HEK293 (cell line): ENCODE results near the gene CACNA1E.

Source experiments
- BCL11A ChIP-seq: fragments of 450-650 bp; formaldehyde crosslinking; IDR thresholded peaks from 2 replicates; pipeline ENCODE4 v1.5.1; 2016; ENCODE audit warnings: low read depth, missing biosample characterization, missing genetic modification characterization
- CTCF ChIP-seq: fragments of 450-650 bp; formaldehyde crosslinking; IDR thresholded peaks from 2 replicates; pipeline ENCODE4 v1.5.1; 2016; ENCODE audit warnings: missing biosample characterization, missing genetic modification characterization
- EGR2 ChIP-seq: fragments of 450-650 bp; formaldehyde crosslinking; IDR thresholded peaks from 2 replicates; pipeline ENCODE4 v1.5.1; 2016; ENCODE audit warnings: low read depth, missing biosample characterization, missing genetic modification characterization
- HOXD13 ChIP-seq: sonication (generic); formaldehyde crosslinking; IDR thresholded peaks from 2 replicates; pipeline ENCODE4 v1.8.0; 2022; ENCODE audit warnings: missing genetic modification reagents, borderline replicate concordance
- KLF1 ChIP-seq: fragments of 450-650 bp; formaldehyde crosslinking; IDR thresholded peaks from 2 replicates; pipeline ENCODE4 v1.5.1; 2016; ENCODE audit warnings: missing biosample characterization, missing genetic modification characterization
- PATZ1 ChIP-seq: fragments of 450-650 bp; formaldehyde crosslinking; IDR thresholded peaks from 2 replicates; pipeline ENCODE4 v1.5.1; 2016; ENCODE audit warnings: missing biosample characterization, missing genetic modification characterization
- ZBTB48 ChIP-seq: fragments of 450-650 bp; formaldehyde crosslinking; IDR thresholded peaks from 2 replicates; pipeline ENCODE4 v1.5.1; 2016; ENCODE audit warnings: missing biosample characterization, missing genetic modification characterization
- ZBTB7A ChIP-seq: fragments of 450-650 bp; formaldehyde crosslinking; IDR thresholded peaks from 2 replicates; pipeline ENCODE4 v1.5.1; 2016; ENCODE audit warnings: low read depth, missing biosample characterization, missing genetic modification characterization
- ZNF274 ChIP-seq, 2 experiments: fragments of 200-500 bp in 1 of 2; fragments of 450-650 bp in 1 of 2; sonication (Bioruptor generic) in 1 of 2; formaldehyde crosslinking in 1 of 2; IDR thresholded peaks; 2 replicates each; pipeline versions ENCODE4 v1.5.1 to v1.6.1; 2014 to 2016; ENCODE audit warnings: borderline replicate concordance in 1 of 2, inconsistent platforms in 1 of 2, low read length in 1 of 2, missing biosample characterization in 1 of 2, missing genetic modification characterization in 1 of 2
- ZNF707 ChIP-seq: fragments of 450-650 bp; formaldehyde crosslinking; IDR thresholded peaks from 2 replicates; pipeline ENCODE4 v1.5.1; 2016; ENCODE audit warnings: missing biosample characterization, missing genetic modification characterization
- ZNF768 ChIP-seq: fragments of 450-650 bp; formaldehyde crosslinking; IDR thresholded peaks from 2 replicates; pipeline ENCODE4 v1.5.1; 2018; ENCODE audit warnings: missing biosample characterization, mild to moderate bottlenecking, missing genetic modification characterization

GRCh38 chr1:181765451-181766026 lies 282.2 kb downstream of the CACNA1E start:
- TF ChIP-seq EGR2 (tag by site-specific recombination) (no peak), KLF1 (tag by site-specific recombination) (no peak), CTCF (tag by site-specific recombination) (no peak), ZNF274 (IDR thresholded peaks at IDR 0.05; ENCODE audit: low read length) (no peak), ZNF274 (tag by site-specific recombination; IDR thresholded peaks at IDR 0.05; ENCODE audit: borderline replicate concordance) (no peak), ZBTB48 (tag by site-specific recombination) (no peak), ZBTB7A (no peak), ZNF768 (no peak), HOXD13 (CRISPR knock-in tag) (no peak), ZNF707 (tag by site-specific recombination) (no peak), PATZ1 (tag by site-specific recombination) (no peak), BCL11A (no peak)
